Measurements from ENCODE around the gene GPRIN3.
"Not testable (repeated sequence)": the region's sequence is repeated elsewhere in the genome, so short reads cannot be mapped to it uniquely, and the experiment has no call there.

The GPRIN3 gene

DNA sequence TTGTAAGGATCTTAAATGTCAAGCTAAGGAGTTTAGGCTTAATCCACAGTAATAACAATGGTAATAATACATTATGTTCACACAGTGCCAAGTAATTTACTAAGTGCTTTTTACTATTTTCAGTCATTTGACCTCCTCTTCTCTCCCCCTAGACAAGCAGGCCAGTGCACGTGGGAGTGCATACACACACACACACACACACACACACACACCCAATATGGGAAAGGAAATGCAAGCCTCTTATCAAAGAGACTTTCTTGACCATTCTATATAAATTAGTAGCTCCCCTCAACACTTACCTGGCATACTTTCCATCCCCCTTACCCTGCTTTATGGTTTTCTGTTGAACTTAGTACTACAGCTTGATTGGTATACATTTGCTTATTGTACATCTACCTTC, 3.8 kb upstream of the GPRIN3 start:
- DNase-seq, result no peak

DNA sequence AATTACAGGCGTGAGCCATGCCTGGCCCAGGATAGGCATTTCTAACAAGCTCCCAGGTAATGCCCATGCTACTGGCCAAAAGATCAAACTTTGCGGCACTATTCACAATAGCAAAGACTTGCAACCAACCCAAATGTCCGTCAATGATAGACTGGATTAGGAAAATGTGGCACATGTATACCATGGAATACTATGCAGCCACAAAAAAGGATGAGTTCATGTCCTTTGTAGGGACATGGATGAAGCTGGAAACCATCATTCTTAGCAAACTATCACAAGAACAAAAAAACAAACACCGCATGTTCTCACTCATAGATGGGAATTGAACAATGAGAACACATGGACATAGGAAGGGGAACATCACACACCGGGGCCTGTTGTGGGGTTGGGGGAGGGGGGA, 1.6 kb upstream of the GPRIN3 start:
- not testable (repeated sequence) for DNase-seq

DNA sequence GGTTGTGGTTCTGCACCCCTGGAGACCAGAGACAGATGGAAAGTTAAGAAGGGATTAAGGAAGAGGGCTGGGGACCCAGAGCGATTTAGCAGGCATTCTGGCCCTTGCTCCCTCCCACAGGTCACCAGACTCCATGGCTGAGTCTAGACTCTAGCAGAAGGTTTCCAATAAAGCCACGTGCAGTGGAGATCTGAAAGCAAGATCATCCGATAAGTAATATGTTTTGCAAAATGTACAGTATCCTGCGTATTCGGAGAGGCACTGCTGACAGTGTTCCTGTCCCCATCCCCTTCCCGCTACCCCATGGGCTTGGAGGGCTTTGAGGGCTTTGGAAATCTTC, 531 bp upstream of the GPRIN3 start:
- peak in 1 of 2 donors; percentile 52 for DNase-seq

DNA sequence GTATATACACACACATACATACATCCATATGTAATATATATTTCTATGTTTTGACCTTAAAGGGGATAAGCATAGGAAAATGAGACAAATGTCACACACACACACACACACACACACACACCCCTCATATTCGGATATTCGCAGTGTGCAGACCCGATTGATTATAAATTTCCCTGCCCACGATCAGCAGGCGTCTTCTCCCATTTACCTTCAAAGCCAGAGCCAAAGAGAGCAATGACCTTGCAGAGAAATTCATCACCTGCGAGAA, 488 bp downstream of the GPRIN3 start:
- no peak for DNase-seq

DNA sequence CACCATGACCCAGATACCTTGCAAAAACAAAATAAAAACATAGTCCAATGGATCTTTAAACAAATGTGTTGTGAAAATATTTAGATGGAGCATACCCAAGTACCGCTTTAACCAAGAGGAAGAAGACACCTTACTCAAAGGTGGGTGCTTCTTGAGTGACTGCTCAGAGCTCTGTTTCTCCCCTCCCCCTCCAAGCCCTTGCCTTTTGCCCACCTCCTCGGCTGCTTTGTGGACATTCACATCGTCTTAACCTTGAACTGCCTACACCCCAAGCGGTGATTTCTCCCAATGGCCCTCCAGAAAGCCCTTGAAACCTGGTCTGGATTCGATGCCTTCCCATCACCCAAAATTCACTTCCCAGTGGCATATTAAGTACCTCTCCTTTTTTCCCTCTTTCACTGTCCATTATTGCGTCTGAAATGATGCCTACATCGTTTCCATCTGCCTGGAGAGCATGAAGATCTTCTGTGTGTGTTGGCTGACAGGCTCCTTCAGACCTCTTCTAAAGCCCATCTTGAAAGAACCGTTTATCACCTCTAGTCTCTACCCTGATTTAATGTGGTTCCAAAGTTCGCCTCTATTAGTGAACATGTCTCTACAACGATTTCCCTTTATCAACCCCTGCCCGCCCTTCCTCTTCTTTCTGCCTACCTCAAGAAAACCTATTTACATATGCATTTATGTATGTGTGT, 968 bp downstream of the GPRIN3 start:
- peak in 1 of 2 donors; percentile 36 for DNase-seq

DNA sequence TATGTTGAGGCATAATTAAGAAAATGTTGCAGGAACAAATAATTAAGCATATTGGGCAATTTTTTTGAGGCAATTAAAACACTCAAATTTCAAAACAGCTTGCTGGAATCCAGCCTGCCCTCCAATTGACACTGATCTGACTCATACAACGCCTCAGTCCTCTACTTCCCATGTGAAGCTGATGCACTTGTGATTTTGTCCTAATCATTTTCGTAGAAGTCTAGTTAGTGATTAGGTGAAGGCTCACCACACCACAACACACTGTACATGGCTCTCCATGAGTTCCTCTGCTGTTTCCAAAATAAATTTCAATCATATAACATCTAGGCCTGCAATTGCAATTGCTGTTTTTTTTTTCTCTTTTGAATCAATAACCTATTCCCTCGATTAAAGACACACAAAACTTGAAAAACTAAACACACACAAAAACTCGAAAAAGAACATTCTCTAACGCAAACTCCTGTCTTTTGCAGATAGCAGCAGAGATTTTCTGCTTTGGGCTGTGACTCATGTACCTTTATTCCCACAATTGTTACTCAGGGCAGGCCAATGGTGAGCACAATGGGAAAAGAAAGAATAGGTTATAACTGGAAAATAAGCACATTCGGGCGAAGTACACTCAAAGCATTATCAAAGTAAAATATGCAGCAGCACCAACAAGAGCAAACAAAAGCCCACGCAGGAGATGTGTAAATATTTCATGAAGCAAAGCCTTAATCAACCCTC, 1.7 kb downstream of the GPRIN3 start:
- DNase-seq, result peak; percentile 64 to 77

DNA sequence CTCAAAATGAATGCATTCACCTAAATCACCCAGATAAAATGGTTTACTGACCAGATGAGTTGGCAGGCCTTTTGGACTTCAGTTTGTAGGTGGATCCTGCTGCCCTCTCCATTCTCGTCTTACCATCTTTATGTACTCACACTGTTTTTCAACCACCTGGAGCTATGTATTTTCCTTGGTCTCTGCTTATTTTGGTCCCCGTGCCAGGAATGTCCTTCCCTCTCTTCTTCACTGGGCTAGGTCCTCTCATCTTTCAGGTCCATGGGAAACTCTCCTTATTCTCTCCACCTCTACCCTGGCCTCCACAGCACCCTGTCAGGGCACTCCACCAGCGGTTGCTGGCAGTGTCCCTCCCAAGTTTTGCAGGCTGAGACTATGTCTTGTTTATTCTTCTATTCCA, 2.6 kb downstream of the GPRIN3 start:
- no peak for DNase-seq

DNA sequence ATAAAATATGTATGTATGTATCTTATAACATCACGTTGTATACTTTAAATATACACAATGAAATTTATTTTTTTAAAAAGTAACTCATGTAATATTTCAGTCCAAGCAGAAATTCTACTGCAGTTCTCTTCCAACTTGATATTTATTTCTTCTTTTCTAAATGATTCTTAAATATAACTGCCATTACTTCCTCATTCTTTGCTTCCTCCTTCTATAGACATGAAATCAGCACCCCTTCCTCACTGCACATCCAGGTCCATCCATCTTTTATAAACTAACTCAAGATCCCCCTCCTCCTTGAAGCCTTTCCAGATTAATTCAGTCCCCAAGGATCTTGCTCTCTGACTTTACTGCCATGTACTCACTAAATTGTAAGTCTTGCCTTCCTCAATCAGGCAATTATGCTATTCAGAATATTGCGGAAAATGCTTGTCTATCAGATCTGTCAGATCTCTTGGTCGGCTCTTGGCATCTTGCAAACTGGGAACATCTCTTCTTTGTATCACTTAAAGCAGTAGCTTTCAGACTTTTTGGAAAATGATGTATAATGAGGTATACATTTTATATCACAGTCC, 3.7 kb downstream of the GPRIN3 start:
- no peak for DNase-seq

DNA sequence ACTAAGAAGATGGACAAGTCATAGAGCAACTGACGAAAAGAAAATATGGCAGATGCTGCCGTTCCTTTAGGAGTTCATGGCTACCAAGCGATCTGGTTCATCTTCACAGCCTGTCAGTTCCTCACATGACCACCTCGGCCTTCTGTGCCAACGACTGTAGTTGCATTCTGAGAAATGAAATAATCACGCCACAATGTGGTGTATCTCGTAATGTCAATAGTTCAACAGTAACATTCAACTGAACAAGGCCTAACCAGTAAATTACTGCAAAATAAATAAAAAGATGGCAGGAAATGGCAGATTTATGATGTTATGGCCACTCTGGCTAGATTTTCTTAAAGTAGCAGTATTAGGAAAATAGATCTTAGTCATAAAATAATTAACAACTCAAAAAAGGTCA, 4.4 kb downstream of the GPRIN3 start:
- peak; percentile 70 to 79 for DNase-seq

DNA sequence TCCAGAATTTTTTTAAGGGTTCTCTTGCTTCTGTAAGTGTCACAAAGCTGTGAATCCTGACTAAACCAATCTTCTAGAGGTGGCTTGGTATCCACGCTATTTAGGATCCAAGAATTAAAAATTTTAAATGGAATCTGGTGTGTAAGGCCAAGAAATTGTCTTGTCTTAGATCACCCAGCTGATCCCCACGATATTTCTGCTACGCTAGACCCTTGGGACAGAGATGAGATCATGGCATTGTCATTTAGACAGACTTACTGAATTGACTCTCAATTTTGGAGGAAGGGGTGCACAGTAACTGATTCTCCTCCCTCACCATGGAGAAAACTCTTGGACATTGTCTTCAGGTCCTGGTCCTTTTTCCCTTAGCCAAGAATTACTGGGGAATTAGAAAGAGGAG, 5.7 kb downstream of the GPRIN3 start:
- no peak for DNase-seq

DNA sequence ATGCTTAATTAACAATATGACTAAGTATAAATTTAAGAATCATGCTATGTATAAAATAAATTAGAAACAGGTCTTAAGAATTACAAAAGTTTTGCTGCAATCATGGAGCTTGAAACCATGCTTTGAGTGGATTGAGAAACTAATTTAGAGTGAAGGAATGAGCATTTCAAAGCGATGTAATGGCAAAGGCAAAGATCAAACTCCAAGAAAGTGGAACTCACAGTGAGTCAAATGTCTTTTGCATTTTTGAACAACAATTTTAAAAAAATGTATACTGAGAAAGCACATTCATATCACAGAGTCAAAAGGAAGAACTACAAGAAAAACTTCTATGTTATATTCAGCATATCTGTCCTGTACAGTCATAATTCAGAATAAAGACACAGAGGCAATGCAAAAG, 6.6 kb downstream of the GPRIN3 start:
- DNase-seq, result no peak

DNA sequence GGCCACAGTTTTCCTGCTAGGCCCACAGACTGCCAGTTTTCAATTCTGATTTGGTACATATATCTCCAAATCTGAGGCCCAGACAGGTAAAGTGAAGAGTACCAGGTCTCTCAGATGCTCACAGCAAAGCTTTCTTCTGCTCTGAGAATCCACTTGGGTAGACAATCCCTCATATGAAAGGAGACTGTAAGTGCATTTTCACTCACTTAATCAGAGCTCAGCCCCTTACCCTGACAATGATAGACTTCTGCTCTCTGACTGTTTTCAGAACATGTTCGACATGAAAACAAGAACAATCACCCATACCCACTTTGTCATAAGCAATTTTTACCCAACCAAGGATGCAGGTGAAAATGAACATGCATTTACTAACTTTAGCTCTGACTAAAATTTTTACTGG, 7.1 kb downstream of the GPRIN3 start:
- no peak for DNase-seq

DNA sequence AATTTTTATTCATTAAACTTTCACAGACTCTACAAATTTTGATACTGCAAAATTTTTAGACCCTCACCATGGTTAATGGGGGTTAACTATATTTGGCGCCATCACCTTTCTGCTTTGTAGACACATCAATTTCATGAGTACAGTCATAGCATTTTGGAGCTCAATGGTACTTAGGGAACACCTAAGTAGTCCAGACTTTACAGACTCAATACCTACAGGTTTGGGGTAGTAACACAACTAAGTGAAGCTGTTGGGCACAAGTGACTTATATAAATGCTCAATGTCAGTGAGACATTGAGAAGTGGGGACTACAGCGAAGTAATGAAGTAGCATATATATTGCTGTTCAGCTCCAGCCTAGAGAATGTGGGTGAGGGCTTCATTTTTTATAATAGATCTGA, 7.5 kb downstream of the GPRIN3 start:
- DNase-seq, result no peak

DNA sequence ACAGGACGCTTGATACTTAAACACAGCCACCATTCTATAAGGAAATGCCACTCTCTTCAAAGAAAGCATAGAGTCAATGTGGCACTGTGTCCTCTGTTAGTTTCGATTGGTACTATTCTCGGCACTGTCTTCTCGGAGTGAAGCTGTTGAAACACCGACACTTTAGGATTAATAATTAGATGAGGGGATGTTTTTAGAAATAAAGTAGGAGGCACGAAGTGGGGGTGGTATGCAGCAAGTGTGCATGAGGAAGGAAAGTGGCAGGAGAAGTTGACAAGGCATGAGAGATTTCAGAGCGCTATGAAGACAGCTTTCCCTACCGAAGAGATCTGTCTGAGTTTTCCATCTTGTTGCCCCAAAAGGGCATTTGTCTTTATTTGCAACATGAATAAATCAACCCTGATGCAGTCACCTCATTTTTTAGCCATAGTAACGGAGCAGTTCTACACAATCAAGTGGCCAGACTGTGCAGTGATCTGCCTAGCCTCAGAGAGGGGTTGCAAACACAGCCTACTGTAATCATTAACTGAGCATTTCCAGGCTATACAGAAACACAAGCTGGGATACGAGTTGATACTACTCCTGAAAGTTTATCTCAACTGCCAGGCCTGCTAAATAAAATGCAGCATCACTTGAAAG, 8.3 kb downstream of the GPRIN3 start:
- DNase-seq, result no peak

DNA sequence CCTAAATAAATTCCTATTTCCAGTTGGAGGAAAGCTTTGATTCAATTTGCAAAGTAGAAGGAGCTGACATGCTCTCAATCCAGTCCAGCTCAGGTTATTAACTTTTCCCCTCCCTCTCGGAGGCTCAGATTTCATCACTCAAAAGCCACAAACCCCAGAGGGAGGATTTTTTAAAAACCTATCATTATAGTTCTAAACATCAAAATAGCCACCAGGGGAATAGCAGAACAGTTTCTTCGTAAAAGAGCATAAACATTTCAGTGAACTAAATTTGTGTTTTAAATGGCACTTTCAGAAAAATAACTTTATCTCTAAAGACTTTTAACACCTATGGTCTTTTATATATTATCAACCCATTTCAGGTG, 8.8 kb downstream of the GPRIN3 start:
- DNase-seq, result no peak

DNA sequence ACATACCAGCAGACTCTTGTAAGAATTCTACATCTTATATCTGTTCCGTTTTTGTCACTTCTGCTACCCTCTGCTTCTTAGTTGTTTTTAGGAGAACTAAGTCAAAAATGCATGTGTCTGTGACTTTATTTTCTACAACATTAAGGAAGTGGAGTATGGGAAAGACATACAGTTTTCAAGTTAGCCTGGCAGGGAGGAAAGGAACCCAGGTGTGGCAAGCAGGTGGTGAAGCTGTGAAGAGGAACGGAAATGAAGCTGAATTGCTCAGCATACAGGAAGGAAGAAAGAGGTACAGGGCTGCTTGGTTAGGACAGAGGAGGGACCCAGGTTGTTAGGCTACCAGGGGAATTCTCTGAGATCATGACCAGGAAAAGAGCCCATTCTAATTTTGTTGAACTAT, 9.4 kb downstream of the GPRIN3 start:
- DNase-seq, result no peak

DNA sequence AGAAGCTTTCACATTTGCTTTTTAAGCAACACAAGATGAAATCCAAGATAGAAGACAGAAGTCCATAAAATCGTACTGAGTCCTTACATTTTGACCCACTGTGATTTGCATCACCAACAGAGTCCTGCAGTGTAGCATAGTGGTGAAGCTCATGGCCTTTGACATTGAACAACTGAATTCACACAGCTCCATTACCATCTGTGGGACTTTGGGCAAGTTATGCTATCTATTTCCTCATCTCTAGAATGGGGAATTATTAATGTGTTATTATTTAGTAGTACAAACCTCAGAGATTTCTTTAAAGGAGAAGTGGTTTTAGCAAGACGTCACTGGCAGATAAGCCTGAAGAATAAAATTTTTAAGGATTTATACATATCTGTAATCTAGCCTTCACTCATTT, 10.7 kb downstream of the GPRIN3 start:
- DNase-seq, result peak; percentile 56 to 60

DNA sequence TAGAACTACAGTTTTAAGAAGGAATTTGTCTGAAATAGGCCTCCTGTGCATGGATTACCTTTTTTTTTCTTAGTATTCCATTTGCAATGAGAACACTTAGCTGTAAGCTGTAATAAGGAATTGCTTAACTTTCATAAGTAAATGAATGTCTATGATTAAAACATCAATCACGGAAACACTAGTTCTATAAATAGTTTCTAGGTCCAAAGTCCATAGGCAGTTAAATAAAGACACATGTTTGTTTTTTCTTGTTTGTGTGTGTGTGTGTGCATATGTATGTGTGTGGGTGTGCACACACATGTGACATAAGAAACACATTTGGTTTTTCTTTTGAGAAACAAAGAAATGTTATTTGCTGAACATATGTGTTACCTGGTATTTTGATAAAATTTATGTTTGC, 11.2 kb downstream of the GPRIN3 start:
- no peak for DNase-seq

DNA sequence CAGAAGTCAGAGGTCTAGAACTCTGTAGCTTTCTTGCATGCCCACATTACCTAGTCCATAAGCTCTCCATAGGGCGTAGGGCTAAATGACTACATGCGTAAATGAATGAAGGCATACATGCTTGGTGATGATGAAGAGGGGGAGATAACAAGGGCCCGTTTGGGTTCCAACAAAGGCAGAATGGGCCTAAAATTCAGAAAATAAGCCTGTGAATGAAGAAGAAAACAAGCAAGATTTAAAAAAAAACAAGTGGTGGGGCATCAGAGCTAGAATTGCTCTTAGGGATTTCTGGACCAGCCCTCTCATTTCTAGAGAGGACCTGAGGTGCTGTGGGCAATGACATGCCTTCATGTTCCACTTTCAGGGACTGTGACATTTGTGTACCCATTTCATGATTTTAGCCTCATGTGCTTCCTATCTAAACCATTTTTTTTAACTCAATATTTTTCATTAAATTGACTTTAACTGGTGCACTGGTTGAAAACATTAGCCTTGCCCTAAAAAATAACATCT, 12.1 kb downstream of the GPRIN3 start:
- no peak for DNase-seq

DNA sequence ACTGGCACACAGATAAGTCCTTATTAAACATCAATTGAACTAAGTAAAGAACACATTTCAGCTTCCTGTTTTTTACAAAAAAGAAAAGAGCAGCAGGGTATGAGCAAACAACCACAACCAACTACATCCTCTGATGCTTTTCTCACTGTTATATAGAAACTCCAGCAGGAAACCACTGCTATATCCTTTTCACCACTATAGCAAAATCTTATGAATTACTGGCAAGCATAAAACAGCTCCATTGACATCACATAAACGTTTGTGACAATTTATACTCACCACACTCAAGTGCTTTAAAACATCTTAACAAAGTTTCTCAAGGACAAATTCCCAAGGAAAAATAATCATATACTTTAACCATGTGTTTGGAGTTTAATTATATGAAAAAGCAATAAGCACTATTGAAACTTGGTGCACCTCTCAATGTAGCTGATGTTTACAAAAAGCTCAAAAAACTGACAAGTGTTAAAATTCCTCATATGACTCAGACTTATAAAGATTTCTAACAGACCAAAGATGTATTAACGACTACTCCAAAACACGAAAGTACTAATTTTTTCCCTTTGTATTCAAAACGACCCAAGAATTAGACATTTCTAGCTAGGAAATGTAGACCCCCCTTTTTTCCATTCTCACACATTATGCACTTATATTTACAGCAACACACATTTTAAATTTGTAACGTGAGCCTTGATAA, 12.9 kb downstream of the GPRIN3 start:
- no peak for DNase-seq

DNA sequence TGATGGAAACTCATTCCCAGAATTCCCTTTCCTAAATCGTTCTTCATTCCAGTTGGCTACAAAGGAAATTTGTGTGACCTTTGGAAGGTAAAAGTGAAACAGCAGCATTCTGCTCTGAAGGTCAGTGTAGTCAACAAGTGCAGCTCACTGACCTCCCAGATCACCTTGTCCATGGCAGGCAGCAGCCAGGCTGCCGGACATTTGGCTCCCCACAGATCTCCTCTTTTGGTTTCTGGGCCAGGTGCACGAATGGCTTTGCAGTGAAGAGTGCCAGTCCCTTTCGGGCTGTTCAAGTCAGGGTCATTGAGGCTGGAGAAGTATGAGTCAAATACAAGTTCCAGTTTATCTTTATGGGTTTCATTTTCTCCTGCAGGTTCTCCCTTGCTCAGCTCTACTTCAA, 14.3 kb downstream of the GPRIN3 start:
- DNase-seq, result no peak

DNA sequence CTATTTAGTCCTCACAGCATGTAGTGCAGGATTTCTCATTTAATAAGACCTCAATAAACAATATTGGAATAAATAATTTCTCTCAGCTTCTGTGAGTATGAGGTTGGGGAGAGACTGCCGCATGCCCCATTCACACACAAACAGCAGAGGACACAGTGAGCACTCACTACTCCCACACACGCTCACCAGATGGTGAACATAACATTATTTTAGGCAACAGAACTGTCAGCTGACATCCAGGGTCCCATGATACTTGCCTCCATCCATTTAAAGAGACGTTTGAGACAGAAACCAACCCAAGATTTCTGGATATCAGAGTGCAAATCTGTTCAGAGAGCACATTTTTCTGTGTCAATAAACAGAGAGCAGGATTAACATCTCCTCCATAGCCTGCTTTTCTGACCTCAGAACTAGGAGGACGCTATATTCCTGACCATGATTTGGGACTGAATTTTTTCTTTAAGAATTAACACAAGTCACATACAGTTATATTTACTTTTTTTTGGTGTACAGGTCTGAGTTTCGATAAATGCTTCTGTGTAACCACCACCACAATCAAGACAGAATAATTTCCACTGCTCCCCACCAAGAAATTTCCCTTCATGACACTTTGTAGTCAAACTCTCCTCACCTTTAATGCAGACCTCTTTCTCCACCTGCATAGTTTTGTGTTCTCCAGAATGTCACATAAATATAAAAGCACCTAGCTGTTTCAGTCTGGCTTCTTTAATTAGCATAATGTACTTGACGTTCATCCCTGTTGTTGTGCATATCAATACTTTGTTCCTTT, 16.7 kb downstream of the GPRIN3 start:
- DNase-seq, result peak in 1 of 2 donors; percentile 78

DNA sequence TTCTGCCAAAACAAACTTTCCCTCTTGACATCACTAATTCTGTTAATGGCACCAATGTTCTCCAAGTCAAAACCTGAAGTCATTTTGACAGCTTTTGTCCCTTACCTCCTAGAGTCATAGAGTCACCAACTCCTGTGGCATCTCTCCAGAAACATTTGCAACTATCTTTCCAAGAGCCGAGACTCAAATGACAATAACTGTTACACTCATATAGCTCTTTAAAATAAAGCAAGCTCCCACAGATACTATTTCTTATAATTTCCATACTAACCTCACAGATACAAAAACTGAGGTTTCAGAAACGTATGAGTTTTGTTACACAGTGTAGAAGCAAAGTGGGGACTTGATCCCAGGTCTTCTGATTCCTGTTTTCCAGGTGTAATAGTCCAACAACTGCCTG, 18.3 kb downstream of the GPRIN3 start:
- DNase-seq, result no peak
